ENCODE measurements around the gene CBX1. TPM values are rescaled to one million over a fixed set of nuclear protein-coding genes. Genes with fewer than 3 reads are reported as not detected.
A peak's percentile ranks its signal among the peaks of the same experiment; 100 is the strongest.

CBX1 gene
- total and polyA plus RNA-seq, 4 donors, result 17.6 to 43.2 (median 28.9) TPM

DNA sequence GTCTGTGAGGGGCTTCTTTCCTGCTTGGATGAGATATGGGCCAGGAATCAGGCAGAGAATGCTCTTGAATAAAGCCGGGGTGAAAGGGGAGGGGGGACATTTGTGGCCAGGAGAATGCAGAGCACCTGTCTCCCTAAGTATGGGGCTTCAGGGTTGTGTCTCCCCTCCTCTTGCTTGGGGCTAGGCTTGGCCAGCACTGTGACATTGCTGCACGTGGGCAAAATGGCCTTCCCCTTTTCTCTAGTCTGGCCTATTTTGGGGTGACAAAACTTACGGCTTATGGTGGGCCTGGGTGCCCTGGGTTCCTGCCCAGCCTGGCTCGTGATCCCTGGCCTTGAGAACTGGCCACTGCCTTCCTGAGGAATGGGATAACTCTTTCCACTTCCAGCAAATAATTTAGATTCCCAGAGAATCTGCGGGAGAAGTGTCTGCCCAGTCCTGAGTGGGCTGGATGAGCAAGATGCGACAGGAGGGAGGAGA is 47.5 kb downstream of the CBX1 start:
- Histone ChIP-seq H3K27ac (ENCODE audit: low read depth in 1 of 2, low read length in 1 of 2) (peak overlapping the region; percentile 72 to 93), H3K27me3 (ENCODE audit: control insufficient read depth in 3 of 3, insufficient read depth in 3 of 3, low read length in 2 of 3) (no peaks in the 10 kb centered on the region), H3K36me3 (ENCODE audit: control insufficient read depth in 4 of 4, insufficient read depth in 4 of 4, low read length in 4 of 4) (peaks cover 13 to 62% (median 33%) of the 10 kb centered on the region in 4 donors), H3K4me3 (no peak overlapping the region), H3K9me3 (ENCODE audit: control insufficient read depth in 4 of 4, insufficient read depth in 3 of 4, low read length in 3 of 4) (no peaks in the 10 kb centered on the region), H3K4me1 (ENCODE audit: control insufficient read depth in 5 of 5, insufficient read depth in 5 of 5, low read length in 5 of 5) (peaks cover 26 to 58% (median 28%) of the 10 kb centered on the region in 5 donors), H3K9ac (ENCODE audit: insufficient read depth in 1 of 2, low read length in 2 of 2) (no peak overlapping the region)
- 49 to 60% methylated on average over 6 of the region's 6 CpGs for WGBS, 2 donors
- no peak for ATAC-seq (ENCODE audit: insufficient read depth, low FRiP score)
- TF ChIP-seq, protein P1, sequence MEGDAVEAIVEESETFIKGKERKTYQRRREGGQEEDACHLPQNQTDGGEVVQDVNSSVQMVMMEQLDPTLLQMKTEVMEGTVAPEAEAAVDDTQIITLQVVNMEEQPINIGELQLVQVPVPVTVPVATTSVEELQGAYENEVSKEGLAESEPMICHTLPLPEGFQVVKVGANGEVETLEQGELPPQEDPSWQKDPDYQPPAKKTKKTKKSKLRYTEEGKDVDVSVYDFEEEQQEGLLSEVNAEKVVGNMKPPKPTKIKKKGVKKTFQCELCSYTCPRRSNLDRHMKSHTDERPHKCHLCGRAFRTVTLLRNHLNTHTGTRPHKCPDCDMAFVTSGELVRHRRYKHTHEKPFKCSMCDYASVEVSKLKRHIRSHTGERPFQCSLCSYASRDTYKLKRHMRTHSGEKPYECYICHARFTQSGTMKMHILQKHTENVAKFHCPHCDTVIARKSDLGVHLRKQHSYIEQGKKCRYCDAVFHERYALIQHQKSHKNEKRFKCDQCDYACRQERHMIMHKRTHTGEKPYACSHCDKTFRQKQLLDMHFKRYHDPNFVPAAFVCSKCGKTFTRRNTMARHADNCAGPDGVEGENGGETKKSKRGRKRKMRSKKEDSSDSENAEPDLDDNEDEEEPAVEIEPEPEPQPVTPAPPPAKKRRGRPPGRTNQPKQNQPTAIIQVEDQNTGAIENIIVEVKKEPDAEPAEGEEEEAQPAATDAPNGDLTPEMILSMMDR (IDR thresholded peaks at IDR 0.05; ENCODE audit: control extremely low read depth, extremely low read depth), result no peak
- no peak for DNase-seq

DNA sequence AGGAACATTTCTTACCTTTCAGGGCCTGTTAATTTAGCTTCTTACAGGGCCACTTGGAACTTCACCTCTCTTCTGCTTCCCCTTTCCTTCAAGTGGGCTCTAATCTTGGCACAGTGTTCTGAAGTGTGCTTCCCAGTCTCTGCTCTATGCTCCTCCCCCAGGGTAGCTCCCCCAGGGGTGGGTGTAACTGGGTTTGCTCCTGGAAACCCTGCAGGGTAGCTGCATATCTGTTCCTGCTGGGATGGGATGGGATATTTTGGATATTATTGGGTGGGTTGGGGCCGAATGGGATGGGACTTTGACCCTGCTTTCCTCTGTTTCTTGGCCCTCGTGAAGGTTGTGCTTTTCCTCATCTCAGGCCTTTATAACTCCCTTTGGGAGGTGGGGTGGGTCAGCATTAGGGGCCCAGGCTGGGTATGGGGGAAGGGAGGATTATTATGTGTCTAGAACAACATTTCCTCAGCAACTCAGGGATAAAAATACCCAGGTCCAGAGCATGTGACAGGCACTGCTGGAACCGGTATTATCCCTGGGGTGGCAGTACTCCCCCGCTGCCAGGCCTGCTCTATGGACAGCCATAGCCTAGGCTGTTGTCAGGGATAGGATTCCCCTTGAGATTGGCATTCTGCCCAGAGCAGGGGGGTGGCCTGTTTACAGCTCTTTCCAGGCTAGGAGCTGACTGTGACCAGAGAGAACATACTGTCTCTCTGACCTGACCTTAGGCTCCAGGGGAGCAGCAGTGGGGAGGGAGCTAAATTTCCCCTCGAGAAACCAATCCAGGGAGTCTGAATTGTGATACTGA is 48.1 kb downstream of the CBX1 start:
- Histone ChIP-seq H3K36me3 (ENCODE audit: control insufficient read depth in 4 of 4, insufficient read depth in 4 of 4, low read length in 4 of 4) (peaks cover 13 to 55% (median 28%) of the 10 kb centered on the region in 4 donors), H3K4me1 (ENCODE audit: control insufficient read depth in 5 of 5, insufficient read depth in 5 of 5, low read length in 5 of 5) (peaks cover 26 to 58% (median 28%) of the 10 kb centered on the region in 5 donors), H3K4me3 (no peak overlapping the region), H3K9me3 (ENCODE audit: control insufficient read depth in 4 of 4, insufficient read depth in 3 of 4, low read length in 3 of 4) (no peaks in the 10 kb centered on the region), H3K9ac (ENCODE audit: insufficient read depth in 1 of 2, low read length in 2 of 2) (peak overlapping the region in 1 of 2 donors; percentile 34), H3K27ac (ENCODE audit: low read depth in 1 of 2, low read length in 1 of 2) (peak overlapping the region; percentile 72 to 93), H3K27me3 (ENCODE audit: control insufficient read depth in 3 of 3, insufficient read depth in 3 of 3, low read length in 2 of 3) (no peaks in the 10 kb centered on the region)
- peak; percentile 59 to 77 (median 69) for DNase-seq
- ATAC-seq (ENCODE audit: insufficient read depth, low FRiP score), result no peak
- WGBS, 2 donors, result 42 to 66% methylated on average over 5 of the region's 5 CpGs
- TF ChIP-seq, protein P1 (IDR thresholded peaks at IDR 0.05; ENCODE audit: control extremely low read depth, extremely low read depth), result no peak

- peak; percentile 86 to 92 (median 90) for DNase-seq
- peak overlapping the region; percentile 71 to 93 for H3K27ac ChIP-seq (ENCODE audit: low read depth in 1 of 2, low read length in 1 of 2)
- peaks cover 3 to 42% (median 16%) of the 10 kb centered on the region in 4 donors for H3K36me3 ChIP-seq (ENCODE audit: control insufficient read depth in 4 of 4, insufficient read depth in 4 of 4, low read length in 4 of 4)
- H3K27me3 ChIP-seq (ENCODE audit: control insufficient read depth in 3 of 3, insufficient read depth in 3 of 3, low read length in 2 of 3), result no peaks in the 10 kb centered on the region
- H3K4me1 ChIP-seq (ENCODE audit: control insufficient read depth in 5 of 5, insufficient read depth in 5 of 5, low read length in 5 of 5), result peaks cover 30 to 62% (median 30%) of the 10 kb centered on the region in 5 donors
- TF ChIP-seq, protein P1 (IDR thresholded peaks at IDR 0.05; ENCODE audit: control extremely low read depth, extremely low read depth), result no peak
- peak overlapping the region in 1 of 2 donors; percentile 34 for H3K9ac ChIP-seq (ENCODE audit: insufficient read depth in 1 of 2, low read length in 2 of 2)
- H3K9me3 ChIP-seq (ENCODE audit: control insufficient read depth in 4 of 4, insufficient read depth in 3 of 4, low read length in 3 of 4), result no peaks in the 10 kb centered on the region
- WGBS, 2 donors, result 56 to 67% methylated on average over 5 of the region's 5 CpGs
- no peak overlapping the region for H3K4me3 ChIP-seq
- ATAC-seq (ENCODE audit: insufficient read depth, low FRiP score), result no peak
Observed at GRCh38 chr17:48051706-48052486, 49.4 kb downstream of the CBX1 start.
